ENCODE results near the gene CACNA1C.

Gene CACNA1C

GRCh38 chr12:2273288-2273687 is 220.5 kb downstream of the CACNA1C start:
- no peak for DNase-seq (ENCODE audit: low read depth in 3 of 3, low spot score in 1 of 3)

- DNase-seq (ENCODE audit: low read depth in 3 of 3, low spot score in 1 of 3): no peak
These were observed 221.0 kb downstream of the CACNA1C start for GRCh38 chr12:2273751-2274150.

GRCh38 chr12:2274733-2275132 is 221.9 kb downstream of the CACNA1C start:
- DNase-seq (ENCODE audit: low read depth in 3 of 3, low spot score in 1 of 3): no peak

- no peak for DNase-seq (ENCODE audit: low read depth in 3 of 3, low spot score in 1 of 3)
These were observed 223.7 kb downstream of the CACNA1C start for GRCh38 chr12:2276288-2277033.

GRCh38 chr12:2277492-2278155 is 224.8 kb downstream of the CACNA1C start:
- DNase-seq (ENCODE audit: low read depth in 3 of 3, low spot score in 1 of 3): no peak

- DNase-seq (ENCODE audit: low read depth in 3 of 3, low spot score in 1 of 3): no peak
These were observed 228.7 kb downstream of the CACNA1C start for GRCh38 chr12:2281446-2281845.

- no peak for DNase-seq (ENCODE audit: low read depth in 3 of 3, low spot score in 1 of 3)
These were observed 229.5 kb downstream of the CACNA1C start for GRCh38 chr12:2282318-2282717.

- no peak for DNase-seq (ENCODE audit: low read depth in 3 of 3, low spot score in 1 of 3)
These were observed 230.7 kb downstream of the CACNA1C start for GRCh38 chr12:2283480-2283879.

GRCh38 chr12:2283916-2284315 is 231.1 kb downstream of the CACNA1C start:
- DNase-seq (ENCODE audit: low read depth in 3 of 3, low spot score in 1 of 3): no peak

GRCh38 chr12:2284321-2284813 is 231.6 kb downstream of the CACNA1C start:
- DNase-seq (ENCODE audit: low read depth in 3 of 3, low spot score in 1 of 3): no peak

- DNase-seq (ENCODE audit: low read depth in 3 of 3, low spot score in 1 of 3): no peak
These were observed 232.1 kb downstream of the CACNA1C start for GRCh38 chr12:2284857-2285256.

- no peak for DNase-seq (ENCODE audit: low read depth in 3 of 3, low spot score in 1 of 3)
These were observed 232.7 kb downstream of the CACNA1C start for GRCh38 chr12:2285462-2285861.

- no peak for DNase-seq (ENCODE audit: low read depth in 3 of 3, low spot score in 1 of 3)
These were observed 233.3 kb downstream of the CACNA1C start for GRCh38 chr12:2286047-2286446.

GRCh38 chr12:2286461-2287131 is 233.8 kb downstream of the CACNA1C start:
- no peak for DNase-seq (ENCODE audit: low read depth in 3 of 3, low spot score in 1 of 3)

- no peak for DNase-seq (ENCODE audit: low read depth in 3 of 3, low spot score in 1 of 3)
These were observed 234.4 kb downstream of the CACNA1C start for GRCh38 chr12:2287151-2287550.

- no peak for DNase-seq (ENCODE audit: low read depth in 3 of 3, low spot score in 1 of 3)
These were observed 234.8 kb downstream of the CACNA1C start for GRCh38 chr12:2287589-2287988.

- DNase-seq (ENCODE audit: low read depth in 3 of 3, low spot score in 1 of 3): no peak
These were observed 235.2 kb downstream of the CACNA1C start for GRCh38 chr12:2288001-2288400.

GRCh38 chr12:2288471-2288870 is 235.7 kb downstream of the CACNA1C start:
- no peak for DNase-seq (ENCODE audit: low read depth in 3 of 3, low spot score in 1 of 3)

- DNase-seq (ENCODE audit: low read depth in 3 of 3, low spot score in 1 of 3): no peak
These were observed 236.1 kb downstream of the CACNA1C start for GRCh38 chr12:2288875-2289274.

- DNase-seq (ENCODE audit: low read depth in 3 of 3, low spot score in 1 of 3): no peak
These were observed 236.7 kb downstream of the CACNA1C start for GRCh38 chr12:2289525-2289924.

- no peak for DNase-seq (ENCODE audit: low read depth in 3 of 3, low spot score in 1 of 3)
These were observed 237.3 kb downstream of the CACNA1C start for GRCh38 chr12:2290091-2290490.

GRCh38 chr12:2290516-2291065 is 237.8 kb downstream of the CACNA1C start:
- no peak for DNase-seq (ENCODE audit: low read depth in 3 of 3, low spot score in 1 of 3)
